Left renal cortex interstitium (tissue), 4 donors: Measurements from ENCODE around the gene DR1. TPM values are rescaled to one million over a fixed set of nuclear protein-coding genes. Genes with fewer than 3 reads are reported as not detected.
"Not testable (repeated sequence)": the region's sequence is repeated elsewhere in the genome, so short reads cannot be mapped to it uniquely, and the experiment has no call there.

ENCODE experiments used
- DNase-seq, 4 donors: peaks; one replicate each; pipeline ENCODE4 v3.0.0-alpha.2; 2013; ENCODE audit warnings: low read depth in 4 of 4, low spot score in 2 of 4, missing footprints in 1 of 4
- polyA plus RNA-seq, 4 donors: library from polyadenylated mRNA; unstranded; fragments of 120-200 nt; gene quantifications; one replicate each; pipeline ENCODE4 v1.2.1, GENCODE V29; 2013; ENCODE audit not compliant: insufficient read length in 4 of 4

DR1 gene
- polyA plus RNA-seq, 4 donors: 55.3 to 65.7 (median 60.2) TPM

DNA sequence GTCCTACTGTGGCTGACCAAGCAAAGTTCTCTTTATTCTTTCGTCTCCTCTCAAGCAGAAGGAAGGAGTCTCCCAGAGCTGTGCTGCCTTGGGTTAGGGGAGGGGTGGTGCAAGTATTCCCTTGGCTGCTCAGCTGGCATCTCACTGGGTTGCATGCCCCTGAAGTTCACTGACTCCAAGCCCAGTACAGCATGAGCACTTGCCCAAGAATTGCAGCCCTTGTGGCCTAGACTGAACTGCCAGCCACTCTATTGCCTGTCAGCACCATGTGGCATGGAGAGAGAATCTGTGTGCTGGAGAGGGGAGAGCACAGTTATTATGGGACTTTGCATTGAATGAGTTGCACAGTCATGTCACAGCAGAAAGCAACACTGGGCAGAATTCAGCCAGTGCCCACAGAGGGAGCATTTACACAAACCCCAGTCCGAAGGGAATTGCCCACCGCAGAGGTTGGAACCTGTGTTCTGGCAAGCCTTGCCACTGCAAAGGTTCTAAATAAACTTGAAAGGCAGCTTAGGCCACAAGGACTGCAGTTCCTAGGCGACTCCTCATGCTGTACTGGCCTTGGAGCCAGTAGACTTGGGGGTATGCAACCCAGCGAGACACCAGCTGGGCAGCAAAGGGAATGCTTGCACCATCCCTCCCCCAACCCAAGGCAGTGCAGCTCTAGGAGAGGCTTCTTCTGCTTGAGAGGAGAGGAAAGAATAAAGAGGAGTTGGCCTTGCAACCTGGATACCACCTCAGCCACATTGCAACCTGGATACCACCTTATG lies 28.8 kb downstream of the DR1 start:
- DNase-seq: no peak

DNA sequence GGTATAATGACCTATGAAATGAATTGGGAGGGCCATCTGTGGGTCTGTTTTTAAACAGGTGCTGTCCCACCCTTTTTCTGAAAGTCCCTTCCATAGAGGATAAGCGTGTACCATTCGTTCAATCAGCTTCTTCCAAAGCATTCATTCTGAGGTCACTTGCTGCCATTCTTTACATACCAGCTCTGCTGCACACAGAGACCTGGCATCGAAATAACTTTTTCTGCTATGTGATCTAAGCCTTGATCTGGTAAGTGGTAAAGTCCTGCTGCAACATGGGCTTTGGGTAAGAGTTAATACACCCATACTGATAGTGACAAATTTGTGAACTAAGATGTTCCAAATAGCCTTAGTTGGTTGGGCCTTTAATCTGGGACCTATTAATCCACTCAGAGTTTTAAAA lies 38.9 kb downstream of the DR1 start:
- no peak for DNase-seq

DNA sequence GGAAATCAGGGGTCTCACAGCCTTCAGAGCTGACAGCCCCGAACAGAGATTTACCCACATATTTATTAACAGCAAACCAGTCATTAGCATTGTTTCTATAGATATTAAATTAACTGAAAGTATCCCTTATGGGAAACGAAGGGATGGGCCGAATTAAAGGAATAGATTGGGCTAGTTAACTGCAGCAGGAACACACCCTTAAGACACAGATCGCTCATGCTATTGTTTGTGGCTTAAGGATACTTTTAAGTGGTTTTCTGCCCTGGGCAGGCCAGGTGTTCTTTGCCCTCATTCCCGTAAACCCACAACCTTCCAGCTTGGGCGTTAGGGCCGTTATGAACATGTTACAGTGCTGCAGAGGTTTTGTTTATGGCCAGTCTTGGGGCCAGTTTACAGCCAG lies 40.6 kb downstream of the DR1 start:
- DNase-seq: not testable (repeated sequence)

DNA sequence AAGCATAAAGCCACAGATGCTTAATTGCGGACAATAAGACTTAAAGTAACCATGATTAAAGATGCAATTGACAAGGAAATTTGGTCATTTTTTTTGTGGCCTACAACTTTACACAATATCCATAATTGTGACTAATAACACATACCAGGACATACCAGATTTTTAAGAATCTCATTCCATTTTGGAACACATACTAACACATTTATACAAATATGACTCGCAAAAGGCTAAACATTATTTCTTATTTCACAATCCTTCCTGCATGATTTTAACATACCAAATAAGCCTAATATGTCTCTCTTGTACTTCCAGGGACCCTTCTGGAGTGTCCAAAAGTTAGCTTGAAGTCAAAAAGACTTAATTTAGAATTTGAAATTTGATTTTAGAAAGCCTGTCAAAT lies 48.8 kb downstream of the DR1 start:
- no peak for DNase-seq

DNA sequence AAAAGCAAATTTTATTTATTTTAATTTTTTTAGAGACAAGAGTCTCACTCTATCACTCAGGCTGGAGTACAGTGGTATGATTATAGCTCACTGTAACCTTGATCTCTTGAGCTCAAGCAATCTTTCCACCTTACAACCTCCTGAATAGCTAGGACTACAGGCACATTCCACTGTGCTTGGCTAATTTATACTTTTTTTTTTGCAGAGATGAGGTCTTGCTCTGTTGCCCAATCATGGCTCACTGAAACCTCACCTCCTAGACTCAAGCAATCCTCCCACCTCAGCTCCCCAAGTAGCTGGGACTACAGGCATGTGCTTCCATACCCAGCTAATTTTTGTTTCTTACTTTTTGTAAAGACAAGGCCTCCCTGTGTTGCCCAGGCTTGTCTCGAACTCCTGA lies 49.5 kb downstream of the DR1 start:
- no peak for DNase-seq

DNA sequence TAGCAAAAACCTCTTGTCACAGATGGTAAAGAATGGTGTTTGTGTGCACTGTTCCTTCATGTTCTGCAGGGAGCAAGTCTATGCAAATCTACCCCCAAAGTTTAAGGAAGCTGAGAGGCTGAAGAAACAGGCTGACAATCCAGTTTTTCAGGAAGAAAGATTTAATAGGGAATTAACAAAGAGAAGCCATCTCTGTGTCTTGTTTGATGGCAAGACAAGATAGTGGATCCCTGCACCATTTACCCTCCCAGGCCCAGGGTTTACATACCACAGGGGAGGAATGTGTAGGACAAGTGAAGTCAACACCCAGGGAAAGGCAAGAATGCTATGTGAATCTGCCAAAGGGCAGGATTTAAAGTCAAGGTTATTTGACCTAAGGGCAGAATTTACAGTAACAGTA lies 54.1 kb downstream of the DR1 start:
- no peak for DNase-seq

DNA sequence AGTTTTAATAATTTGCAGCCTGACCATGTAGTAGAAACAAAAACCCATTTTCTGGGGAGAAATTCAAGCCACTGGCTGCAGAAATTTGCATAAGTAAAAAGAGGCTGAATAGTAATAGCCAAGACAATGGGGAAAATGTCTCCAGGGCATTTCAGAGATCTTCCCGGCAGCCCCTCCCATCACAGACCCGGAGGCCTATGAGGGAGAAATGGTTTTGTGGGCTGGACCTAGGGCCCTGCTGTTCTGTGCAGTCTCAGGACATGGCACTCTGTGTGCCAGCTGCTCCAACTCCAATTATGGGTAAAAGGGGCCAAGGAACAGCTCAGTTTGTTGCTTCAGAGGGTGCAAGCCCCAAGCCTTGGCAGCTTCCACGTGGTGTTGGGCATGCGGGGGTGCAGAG lies 62.5 kb downstream of the DR1 start:
- no peak for DNase-seq

DNA sequence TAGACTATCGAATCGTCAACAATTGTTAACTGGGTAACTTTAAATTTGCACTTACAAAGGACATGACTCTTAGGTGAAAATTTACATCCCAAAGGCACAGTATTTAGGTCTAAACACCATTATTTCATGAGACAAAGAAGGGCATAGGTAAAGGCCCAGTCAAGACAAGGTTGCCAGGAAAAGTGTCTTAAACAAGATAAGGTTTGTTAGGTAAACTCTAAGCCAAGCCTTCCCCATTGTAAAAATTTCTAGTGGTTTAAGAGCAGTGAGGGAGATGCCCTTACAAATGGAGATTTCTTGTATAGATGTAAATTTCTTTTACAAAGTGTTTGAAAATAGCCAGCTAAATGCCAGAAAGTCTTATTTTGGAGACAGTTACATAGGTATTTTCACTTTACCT lies 65.3 kb downstream of the DR1 start:
- no peak for DNase-seq

DNA sequence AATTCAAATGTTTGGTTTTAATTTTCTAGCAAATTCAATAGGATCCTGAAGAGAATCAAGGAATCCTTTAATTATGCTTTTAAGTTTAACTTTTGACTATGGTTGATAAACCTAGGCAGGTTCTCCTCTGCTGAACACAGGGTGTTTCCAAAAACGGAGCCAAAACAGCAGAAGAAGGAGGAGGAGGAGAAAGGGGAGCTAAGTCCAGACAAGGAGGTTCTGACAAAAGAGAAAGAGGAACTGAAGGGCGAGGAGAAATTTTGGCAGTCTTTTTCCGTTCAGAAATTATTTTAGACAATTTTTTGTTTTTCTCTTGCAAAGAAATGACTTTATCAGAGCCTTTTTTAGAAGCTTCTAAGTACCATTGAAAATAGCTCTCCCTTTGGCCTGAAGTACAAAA lies 69.0 kb downstream of the DR1 start:
- DNase-seq: no peak

DNA sequence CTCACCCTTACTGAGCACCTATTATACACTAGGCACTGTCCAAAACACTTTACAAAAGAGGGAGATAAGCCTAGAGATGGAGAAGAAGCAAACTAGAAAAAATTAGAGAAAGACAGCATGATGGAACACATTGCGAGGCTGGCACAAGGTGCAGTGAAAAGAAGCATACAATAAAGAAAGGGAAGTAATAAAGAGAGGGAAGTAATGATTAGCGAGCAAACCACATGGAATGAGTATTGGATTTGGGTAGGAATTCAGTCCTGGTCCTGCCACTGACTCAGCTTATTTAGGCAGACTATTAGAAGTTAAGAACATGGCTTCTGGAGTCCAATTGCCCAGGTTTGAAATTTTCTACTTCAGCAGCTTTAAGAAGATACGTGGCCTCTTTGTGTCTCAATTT lies 69.6 kb downstream of the DR1 start:
- DNase-seq: no peak

DNA sequence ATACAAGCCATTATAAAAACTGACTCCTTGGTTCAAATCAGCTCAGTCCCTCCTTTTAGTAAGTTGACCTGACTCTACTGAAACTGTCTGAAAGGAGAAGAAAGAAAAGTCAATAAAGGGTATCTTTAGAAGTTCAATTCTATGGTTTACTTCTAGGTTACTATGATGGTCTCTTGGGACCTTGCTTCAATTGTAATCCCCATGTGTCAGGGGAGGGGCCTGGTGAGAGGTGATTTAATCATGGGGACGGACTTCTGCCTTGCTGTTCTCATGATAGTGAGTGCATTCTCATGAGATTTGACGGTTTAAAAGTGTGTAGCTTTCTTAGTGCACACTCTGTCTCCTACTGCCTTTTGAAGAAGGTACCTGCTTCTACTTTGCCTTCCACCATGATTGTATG lies 70.5 kb downstream of the DR1 start:
- DNase-seq: no peak

Other genes with a start within 250 kb of the DR1 start
- 100 to 1,000 TPM in 1 of 4 donors, 10 to 100 TPM in 3; 86.7 to 100 (median 92.9) TPM for gene TMED5, start 165.5 kb upstream of the DR1 start, polyA plus RNA-seq
- gene CCDC18, start 165.2 kb upstream of the DR1 start, polyA plus RNA-seq: 10 to 100 TPM in 2 of 4 donors, 1 to 10 TPM in 2; 8.5 to 12.6 (median 10.0) TPM
- gene FNBP1L, start 102.2 kb downstream of the DR1 start, polyA plus RNA-seq: 100 to 1,000 TPM in 3 of 4 donors, 10 to 100 TPM in 1; 88.8 to 135 (median 112) TPM